Stimulated activated CD4-positive, alpha-beta T cell treated with anti-CD3 and anti-CD28 coated beads, TNF-alpha, amount 100 ng/mL, for 24 hours (primary cell): ENCODE data around the gene LIN52.

Source experiments
- DNase-seq, 3 experiments: peaks; one replicate each; pipeline ENCODE4 v3.0.0-alpha.2; 2020; ENCODE audit warnings: low read depth in 3 of 3

LIN52 gene

DNA sequence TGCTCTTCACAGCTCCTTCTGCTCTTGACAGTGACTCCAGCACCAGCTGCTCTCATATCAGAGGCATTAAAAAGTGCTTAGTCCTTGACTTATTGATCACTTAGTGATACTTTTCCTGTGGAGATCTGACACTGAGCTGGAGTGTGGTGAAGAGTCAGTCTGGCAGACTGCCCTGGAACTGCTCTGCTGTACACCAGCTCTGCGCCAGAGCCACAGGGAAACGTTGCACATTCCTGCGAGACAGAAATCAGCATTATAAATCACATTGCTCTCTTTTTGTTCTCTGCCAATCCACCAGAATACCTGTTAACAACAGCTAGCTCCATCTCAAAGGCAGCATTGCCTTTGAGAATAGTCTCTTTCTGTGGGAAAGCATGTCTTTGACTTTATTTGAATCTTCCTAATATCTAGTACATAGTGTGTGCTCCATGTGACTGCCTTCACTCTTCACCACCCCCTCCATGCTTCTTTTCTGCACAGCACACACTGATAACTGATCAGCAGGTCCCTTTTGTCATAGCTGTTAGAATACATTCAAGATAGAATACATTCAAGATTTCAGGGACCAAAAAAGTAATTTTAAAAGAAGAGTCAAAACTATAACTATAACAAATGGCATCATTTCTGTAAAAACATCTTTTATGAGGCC, 106.3 kb downstream of the LIN52 start:
- DNase-seq, result no peak

GRCh38 chr14:74194506-74195274, 109.9 kb downstream of the LIN52 start:
- DNase-seq, result no peak

- DNase-seq, result no peak
Observed at GRCh38 chr14:74195623-74196022, 110.9 kb downstream of the LIN52 start.

DNA sequence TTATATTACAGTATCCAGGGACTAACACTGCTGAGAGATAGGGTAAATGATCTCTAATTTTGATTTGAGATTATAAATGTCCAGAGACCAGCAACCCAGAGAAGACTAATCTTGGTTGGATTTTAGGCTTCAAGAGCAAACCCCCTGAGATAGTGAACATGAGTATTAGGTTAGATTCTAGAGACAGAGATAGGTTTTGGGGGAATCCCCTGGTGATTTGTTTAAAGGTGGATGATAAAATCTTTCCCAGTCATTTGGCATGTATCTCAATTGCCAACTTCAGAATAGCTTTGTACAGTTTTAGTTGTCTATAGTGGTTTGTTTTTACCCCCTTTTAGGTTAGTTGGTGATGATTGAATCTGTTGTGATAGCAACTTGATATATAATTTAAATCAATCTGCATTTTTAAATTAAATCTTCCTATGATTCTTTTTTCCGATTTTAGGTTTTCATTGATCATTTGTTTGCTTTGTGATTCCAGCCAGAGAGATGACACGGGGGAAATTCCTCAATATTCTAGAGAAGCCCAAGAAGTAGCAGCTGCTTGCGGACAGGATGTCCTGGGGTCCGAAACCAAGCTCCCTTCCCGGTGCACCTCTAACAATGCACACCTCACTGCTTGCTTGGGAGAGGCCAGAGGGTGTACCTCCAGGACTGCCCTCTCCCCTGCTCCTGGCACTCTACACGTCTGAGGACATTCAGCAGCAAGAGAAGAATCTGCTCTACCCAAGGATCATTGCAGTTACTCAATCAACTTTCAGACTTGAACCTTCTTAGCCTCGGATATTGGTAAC, 113.9 kb downstream of the LIN52 start:
- DNase-seq, result no peak

- DNase-seq, result no peak
Observed at GRCh38 chr14:74202113-74202512, 117.4 kb downstream of the LIN52 start.

DNA sequence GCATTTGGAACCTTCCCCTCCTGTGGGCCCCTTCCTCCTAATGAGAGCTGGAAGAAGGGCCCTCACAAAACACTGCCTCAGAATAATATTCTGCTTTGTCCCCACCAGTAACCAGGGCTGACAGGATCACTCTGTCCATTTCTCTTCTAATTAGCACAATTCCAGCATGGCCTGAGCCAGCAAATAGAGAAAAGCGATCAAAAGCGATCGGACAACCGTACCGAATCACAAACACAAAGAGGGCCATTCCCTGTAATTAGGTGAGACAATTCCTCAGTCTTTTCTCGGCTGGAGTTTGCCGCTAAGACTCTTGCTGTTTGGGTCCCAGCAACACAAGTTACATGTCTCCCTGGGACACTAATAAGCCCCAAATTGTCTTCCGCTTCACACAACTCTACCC, 118.9 kb downstream of the LIN52 start:
- DNase-seq, result no peak

- no peak for DNase-seq
Observed at GRCh38 chr14:74204491-74204890, 119.7 kb downstream of the LIN52 start.

- DNase-seq, result no peak
Observed at GRCh38 chr14:74205882-74206281, 121.1 kb downstream of the LIN52 start.

DNA sequence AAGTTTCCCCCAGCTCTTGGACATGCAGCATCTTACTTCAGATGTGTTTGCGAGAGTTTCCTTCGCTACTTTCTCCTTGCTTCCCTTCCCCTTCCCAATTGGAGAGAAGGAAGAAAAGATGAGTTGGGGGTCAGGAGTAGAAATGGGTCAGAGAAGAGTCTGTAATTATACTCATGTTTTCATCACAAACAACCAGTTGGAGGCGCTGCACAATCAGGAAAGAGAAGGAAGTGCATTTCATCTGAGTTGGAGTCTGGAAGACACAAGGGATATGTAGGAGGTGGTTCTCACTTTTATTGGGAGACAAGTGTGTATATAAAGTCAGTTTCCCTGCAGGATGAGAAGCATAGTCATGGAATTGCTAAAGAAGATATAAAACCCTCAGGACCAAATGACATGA, 123.2 kb downstream of the LIN52 start:
- no peak for DNase-seq

- no peak for DNase-seq
Observed at GRCh38 chr14:74208642-74209041, 123.9 kb downstream of the LIN52 start.

GRCh38 chr14:74211945-74212580, 127.3 kb downstream of the LIN52 start:
- DNase-seq, result no peak

GRCh38 chr14:74213907-74214803, 129.4 kb downstream of the LIN52 start:
- DNase-seq, result no peak

DNA sequence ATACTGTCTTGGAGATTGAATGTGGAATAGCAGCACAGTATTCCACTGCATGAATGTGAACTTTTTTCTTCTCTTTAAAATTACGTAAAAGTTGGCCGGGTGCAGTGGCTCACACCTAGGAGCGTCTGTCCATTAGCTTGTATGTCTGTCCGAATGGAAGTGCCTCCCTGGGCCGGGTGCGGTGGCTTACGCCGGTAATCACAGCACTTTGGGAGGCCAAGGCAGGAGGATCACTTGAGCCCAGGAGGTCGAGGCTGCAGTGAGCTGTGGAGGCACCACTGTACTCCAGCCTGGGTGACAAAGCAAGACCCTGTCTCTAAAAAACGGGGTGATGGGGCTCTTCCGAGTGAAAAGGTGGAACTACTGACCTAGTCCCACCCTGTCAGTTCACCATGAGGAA, 131.9 kb downstream of the LIN52 start:
- DNase-seq, result no peak

DNA sequence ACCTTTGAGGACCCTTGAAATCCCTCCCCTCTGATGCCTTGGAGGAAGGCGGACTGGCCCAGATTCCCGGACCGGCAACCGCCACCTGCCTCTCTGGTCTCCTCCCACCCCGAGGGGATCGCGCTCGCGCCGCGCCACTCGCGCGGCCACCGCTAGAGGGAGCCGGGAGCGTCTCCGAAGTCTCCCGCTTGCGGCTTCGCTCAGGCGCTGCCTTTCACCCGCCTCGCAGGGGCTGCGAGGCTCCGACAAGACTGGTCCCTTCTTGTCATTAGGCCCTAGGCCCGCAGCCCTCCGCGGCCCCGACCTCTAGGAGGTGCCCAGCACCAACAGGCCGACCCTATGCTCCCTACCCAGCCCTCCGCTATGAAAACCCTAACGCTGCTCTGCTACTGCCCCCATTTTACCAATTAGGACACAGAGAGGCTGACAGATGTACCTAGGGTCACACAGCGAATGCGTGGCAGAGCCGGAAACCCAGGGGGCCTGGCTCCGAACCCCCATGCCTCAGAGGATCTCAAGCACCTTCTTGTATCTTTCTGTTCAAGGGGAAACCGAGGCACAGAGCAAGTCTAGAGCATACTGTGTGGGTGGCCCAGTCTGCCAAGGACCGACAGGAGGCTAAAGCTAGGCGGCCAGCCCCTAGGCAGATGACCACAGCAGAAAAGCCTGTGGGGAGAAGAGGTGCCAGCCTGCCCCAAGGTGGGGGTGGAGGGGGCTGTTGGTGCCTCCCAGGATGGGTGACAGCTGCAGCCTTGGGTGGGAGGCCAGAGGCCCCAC, 133.1 kb downstream of the LIN52 start:
- DNase-seq, result peak; percentile 54 to 81 (median 59)

DNA sequence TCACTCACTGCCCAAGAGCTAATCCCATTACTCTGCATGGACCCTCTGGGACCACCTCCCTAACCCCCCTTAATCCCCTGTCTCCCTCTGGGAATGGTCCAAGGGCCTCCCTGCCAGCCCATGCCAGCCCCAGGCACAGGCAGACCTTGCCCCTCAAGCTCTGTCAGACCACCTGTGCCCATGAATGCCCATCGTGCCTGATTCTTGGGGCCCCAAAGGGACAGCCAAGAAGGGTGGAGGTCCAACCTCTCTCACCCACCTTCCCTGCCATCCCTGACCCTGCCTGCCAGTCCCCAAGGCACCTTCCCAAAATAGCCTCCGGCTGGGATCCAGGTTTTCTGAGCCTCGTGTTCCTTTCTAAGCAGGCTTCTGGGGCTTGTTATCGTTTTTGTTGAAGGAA, 133.7 kb downstream of the LIN52 start:
- no peak for DNase-seq

DNA sequence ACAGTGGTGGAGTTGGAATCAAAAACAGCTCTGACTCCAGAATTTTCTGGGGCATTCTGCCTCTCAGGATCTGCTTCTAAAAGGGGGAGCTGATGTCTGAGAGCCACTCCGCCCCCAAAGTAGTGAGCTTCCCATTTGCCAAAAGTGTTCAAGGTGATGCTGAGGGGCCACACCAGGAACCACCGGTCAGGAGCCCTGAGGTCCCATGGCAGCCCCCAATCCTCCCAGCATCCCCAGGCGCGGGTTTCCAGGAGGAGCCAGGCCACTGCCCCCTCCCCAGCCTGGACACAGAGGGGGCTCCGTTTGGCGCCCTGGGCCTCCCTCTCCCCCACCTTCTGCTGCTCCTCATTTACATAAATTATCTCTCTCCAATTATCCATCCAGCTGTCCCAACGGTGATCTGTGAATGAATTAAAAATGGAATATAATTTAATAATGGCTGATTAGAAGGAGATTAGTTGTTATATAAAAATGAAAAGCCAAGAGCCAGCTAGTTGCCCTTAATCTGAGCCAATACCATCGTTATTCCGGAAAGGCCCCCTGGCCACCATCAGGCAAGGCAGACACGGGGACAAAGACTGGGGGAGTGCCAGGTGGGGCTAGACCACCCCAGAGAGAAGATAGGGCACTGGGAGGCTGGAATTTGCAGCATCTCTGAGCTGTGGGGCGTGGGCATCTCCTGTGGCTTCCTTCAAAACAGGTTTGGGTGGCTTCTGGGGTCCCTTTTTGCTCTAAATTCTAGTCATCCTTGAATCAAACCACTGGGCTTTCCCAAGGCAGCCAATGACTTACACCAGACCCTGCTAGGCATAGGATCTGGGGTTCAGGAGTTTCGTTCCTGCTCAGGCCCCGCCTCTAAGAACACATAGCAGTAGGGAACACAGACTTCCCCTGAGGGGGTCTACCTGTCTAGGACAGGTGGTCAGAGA, 134.8 kb downstream of the LIN52 start:
- DNase-seq, result no peak

GRCh38 chr14:74220991-74221390, 136.2 kb downstream of the LIN52 start:
- DNase-seq, result no peak

DNA sequence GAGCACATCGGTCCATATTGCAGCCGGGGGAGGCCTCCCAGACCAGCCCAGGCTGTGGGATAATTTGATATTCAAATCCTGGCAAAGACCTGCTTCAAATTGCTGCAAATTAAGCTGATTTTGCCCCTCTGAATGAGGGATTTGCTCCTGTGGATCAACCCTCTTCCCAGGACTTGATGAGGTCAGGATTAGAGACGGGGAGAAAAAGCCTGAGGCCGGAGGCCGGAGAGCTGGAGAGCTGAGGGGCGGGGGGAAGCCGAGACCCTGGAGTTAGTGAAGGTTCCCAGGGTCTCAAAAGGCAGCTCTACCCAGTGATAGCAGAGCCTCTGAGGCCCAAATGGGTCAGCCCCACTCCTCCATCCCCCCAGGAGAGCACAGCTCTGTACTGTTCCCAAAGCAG, 137.0 kb downstream of the LIN52 start:
- DNase-seq, result no peak

GRCh38 chr14:74223016-74223415, 138.3 kb downstream of the LIN52 start:
- DNase-seq, result no peak
